K562 (cell line): ENCODE data around the gene SPRR2E. TPM values are rescaled to one million over a fixed set of nuclear protein-coding genes. Genes with fewer than 3 reads are reported as not detected.

Experiments used
- ARNT ChIP-seq, 2 experiments: fragments of 450-650 bp; IDR thresholded peaks; 2 replicates each; pipeline ENCODE4 v1.6.1; 2016; ENCODE audit warnings: mild to moderate bottlenecking in 1 of 2
- BCOR ChIP-seq: fragments of 450-650 bp; IDR thresholded peaks from 2 replicates; pipeline ENCODE4 v1.6.1; 2016
- ETS2 ChIP-seq: IDR thresholded peaks from 2 replicates; pipeline ENCODE4 v1.6.1; 2016; ENCODE audit warnings: borderline replicate concordance, missing genetic modification characterization, mild to moderate bottlenecking, moderate library complexity, missing compliant biosample characterization; ENCODE audit not compliant: poor library complexity, severe bottlenecking
- KDM4B ChIP-seq, 2 experiments: fragments of 450-650 bp in 1 of 2; sonication (generic) in 1 of 2; IDR thresholded peaks; 2 replicates each; pipeline ENCODE4 v1.6.1; 2016 to 2017; ENCODE audit warnings: borderline replicate concordance in 2 of 2, antibody characterized with exemption in 1 of 2, low read depth in 1 of 2, mild to moderate bottlenecking in 1 of 2
- PHF21A ChIP-seq: fragments of 450-650 bp; IDR thresholded peaks from 2 replicates; pipeline ENCODE4 v1.6.1; 2017; ENCODE audit warnings: low read depth, borderline replicate concordance
- RCOR1 ChIP-seq, 2 experiments: IDR thresholded peaks; 2 replicates each; pipeline ENCODE4 v1.6.1; 2012; ENCODE audit warnings: low read depth in 2 of 2, low read length in 2 of 2, borderline replicate concordance in 1 of 2, improper control_type of control experiment in 1 of 2
- SIN3B ChIP-seq: fragments of 450-650 bp; IDR thresholded peaks from 2 replicates; pipeline ENCODE4 v1.6.1; 2017; ENCODE audit warnings: low read depth, mild to moderate bottlenecking, moderate library complexity
- SMAD4 ChIP-seq: fragments of 250-450 bp; sonication (Bioruptor Pico); conservative IDR thresholded peaks from 2 replicates; pipeline ENCODE4 v1.8.0; 2021; ENCODE audit warnings: inconsistent platforms, mild to moderate bottlenecking, moderate library complexity
- SNIP1 ChIP-seq: fragments of 450-650 bp; IDR thresholded peaks from 2 replicates; pipeline ENCODE4 v1.7.1; 2017; ENCODE audit warnings: low read depth, mild to moderate bottlenecking
- TAF9B ChIP-seq: fragments of 450-650 bp; IDR thresholded peaks from 2 replicates; pipeline ENCODE4 v1.6.1; 2018; ENCODE audit warnings: mild to moderate bottlenecking; ENCODE audit not compliant: partially characterized antibody
- TAL1 ChIP-seq: fragments of 450-650 bp; IDR thresholded peaks from 2 replicates; pipeline ENCODE4 v1.6.1; 2016; ENCODE audit warnings: mild to moderate bottlenecking
- TCF7L2 ChIP-seq: fragments of 150-350 bp; IDR thresholded peaks from 2 replicates; pipeline ENCODE4 v1.6.1; 2016; ENCODE audit warnings: low read depth, mild to moderate bottlenecking, low read length, moderate library complexity
- polyA plus RNA-seq, 8 experiments: library from polyadenylated mRNA; depleted of rRNA in 4 of 8; stranded (reverse) in 5 of 8; unstranded in 3 of 8; fragments of >200 nt; fragmentation: Nextera tagmentation in 2 of 8; fragmentation: Illumina TruSeq in 1 of 8; extraction: Ambion mirVana in 2 of 8; extraction: Trizol in 1 of 8; gene quantifications; 2 replicates each; pipeline versions ENCODE4 v1.2.1 to v1.2.3, GENCODE V29; 2011 to 2014; ENCODE audit warnings: inconsistent platforms in 1 of 8, missing spikeins in 1 of 8
- total RNA-seq, 7 experiments: library from RNA; depleted of rRNA in 6 of 7; stranded (reverse); fragments of >200 nt in 6 of 7; fragmentation: Illumina TruSeq in 2 of 7; extraction: Trizol in 2 of 7; gene quantifications; 2 replicates each; pipeline versions ENCODE4 v1.2.1 to v1.2.3, GENCODE V29; 2011 to 2021; ENCODE audit warnings: low replicate concordance in 1 of 7
- TF ChIP-seq, protein P1 (sequence below): sonication (generic); formaldehyde crosslinking; IDR thresholded peaks from 2 replicates; pipeline ENCODE4 v1.8.1; 2022; ENCODE audit warnings: missing genetic modification reagents
- TF ChIP-seq, protein P2 (sequence below): IDR thresholded peaks from 2 replicates; pipeline ENCODE4 v1.6.1; 2014; ENCODE audit warnings: antibody characterized with exemption
- TF ChIP-seq, protein P3 (sequence below): sonication (generic); formaldehyde crosslinking; IDR thresholded peaks from 2 replicates; pipeline ENCODE4 v1.8.0; 2022; ENCODE audit warnings: missing genetic modification reagents, mild to moderate bottlenecking, borderline replicate concordance
- TF ChIP-seq, protein P4 (sequence below): fragments of 250-450 bp; sonication (Bioruptor Pico); IDR thresholded peaks from 2 replicates; pipeline ENCODE4 v1.5.0; 2020; ENCODE audit warnings: mild to moderate bottlenecking, borderline replicate concordance

Gene SPRR2E
- total and polyA plus RNA-seq, 9 of the 15 experiments (the other 6 are each of a cell fraction or from before 2014, with no cell fraction given) = not detected

DNA sequence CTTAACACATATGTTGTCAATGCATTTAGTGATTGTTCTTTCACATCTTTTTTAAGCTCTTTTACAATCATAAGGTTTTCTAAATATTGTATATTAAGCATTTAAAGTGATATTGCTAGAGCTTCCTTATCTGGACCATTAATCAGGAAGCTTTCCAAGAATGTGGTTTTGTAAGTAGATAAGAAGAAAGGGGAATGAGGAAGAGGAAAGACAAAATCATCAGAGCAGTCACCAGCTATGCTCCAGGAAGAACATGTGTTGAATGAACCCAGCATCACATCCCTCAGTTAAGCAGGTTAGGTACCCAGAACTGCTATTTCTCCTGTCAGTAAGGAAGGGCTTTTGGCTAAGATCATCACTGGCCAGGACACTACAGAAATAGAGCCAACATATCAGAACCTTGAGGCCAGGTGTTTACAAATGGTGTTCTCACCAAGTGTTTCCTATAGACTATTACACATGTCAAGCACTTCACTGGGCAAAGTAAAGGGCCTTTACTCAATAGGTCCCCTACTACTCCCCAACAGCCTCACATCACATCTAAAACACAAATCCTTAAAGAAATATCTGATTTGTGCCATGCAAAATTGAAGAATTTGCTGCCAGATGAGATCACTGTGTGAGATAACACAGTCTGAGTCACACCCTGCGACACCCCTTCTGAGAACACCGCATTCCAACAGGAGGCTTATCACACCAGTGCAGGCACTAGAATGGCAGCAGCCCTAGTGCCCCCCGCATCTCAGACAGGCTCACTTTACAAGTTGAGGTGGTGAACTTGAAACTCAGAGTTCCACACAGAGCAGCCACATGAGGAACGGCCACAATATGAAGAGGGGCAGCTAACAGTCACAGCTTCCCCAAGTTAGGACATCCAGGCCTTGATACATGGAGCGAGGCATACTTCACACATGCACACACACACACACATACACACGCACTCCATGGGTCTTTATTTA, 35.2 kb downstream of the SPRR2E start (continued):
- TF ChIP-seq BCOR = peak; percentile 43; the same call in 1 of the 2 replicates
- TF ChIP-seq, protein P1, sequence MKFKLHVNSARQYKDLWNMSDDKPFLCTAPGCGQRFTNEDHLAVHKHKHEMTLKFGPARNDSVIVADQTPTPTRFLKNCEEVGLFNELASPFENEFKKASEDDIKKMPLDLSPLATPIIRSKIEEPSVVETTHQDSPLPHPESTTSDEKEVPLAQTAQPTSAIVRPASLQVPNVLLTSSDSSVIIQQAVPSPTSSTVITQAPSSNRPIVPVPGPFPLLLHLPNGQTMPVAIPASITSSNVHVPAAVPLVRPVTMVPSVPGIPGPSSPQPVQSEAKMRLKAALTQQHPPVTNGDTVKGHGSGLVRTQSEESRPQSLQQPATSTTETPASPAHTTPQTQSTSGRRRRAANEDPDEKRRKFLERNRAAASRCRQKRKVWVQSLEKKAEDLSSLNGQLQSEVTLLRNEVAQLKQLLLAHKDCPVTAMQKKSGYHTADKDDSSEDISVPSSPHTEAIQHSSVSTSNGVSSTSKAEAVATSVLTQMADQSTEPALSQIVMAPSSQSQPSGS (CRISPR knock-in tag) = no peak
- no peak for TF ChIP-seq TCF7L2
- no peak for TF ChIP-seq ETS2 (tag)
- TF ChIP-seq, protein P2, sequence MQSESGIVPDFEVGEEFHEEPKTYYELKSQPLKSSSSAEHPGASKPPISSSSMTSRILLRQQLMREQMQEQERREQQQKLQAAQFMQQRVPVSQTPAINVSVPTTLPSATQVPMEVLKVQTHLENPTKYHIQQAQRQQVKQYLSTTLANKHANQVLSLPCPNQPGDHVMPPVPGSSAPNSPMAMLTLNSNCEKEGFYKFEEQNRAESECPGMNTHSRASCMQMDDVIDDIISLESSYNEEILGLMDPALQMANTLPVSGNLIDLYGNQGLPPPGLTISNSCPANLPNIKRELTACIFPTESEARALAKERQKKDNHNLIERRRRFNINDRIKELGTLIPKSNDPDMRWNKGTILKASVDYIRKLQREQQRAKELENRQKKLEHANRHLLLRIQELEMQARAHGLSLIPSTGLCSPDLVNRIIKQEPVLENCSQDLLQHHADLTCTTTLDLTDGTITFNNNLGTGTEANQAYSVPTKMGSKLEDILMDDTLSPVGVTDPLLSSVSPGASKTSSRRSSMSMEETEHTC = 0 out of 2 replicates have a peak, but pooled peaks have one; percentile 37
- TF ChIP-seq, protein P3, sequence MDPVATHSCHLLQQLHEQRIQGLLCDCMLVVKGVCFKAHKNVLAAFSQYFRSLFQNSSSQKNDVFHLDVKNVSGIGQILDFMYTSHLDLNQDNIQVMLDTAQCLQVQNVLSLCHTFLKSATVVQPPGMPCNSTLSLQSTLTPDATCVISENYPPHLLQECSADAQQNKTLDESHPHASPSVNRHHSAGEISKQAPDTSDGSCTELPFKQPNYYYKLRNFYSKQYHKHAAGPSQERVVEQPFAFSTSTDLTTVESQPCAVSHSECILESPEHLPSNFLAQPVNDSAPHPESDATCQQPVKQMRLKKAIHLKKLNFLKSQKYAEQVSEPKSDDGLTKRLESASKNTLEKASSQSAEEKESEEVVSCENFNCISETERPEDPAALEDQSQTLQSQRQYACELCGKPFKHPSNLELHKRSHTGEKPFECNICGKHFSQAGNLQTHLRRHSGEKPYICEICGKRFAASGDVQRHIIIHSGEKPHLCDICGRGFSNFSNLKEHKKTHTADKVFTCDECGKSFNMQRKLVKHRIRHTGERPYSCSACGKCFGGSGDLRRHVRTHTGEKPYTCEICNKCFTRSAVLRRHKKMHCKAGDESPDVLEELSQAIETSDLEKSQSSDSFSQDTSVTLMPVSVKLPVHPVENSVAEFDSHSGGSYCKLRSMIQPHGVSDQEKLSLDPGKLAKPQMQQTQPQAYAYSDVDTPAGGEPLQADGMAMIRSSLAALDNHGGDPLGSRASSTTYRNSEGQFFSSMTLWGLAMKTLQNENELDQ (CRISPR knock-in tag) = no peak
- no peak for TF ChIP-seq PHF21A
- TF ChIP-seq TAL1 = peak; percentile 92
- peak in 1 of 2 experiments; percentile 34; a peak in 1 of 4 replicates for TF ChIP-seq ARNT (IDR thresholded peaks at IDR 0.05)
- TF ChIP-seq RCOR1 (IDR thresholded peaks at IDR 0.05; ENCODE audit: borderline replicate concordance in 1 of 2, low read depth in 2 of 2, low read length in 2 of 2) = peak in 1 of 2 experiments; percentile 88; a peak in 3 of 4 replicates
- peak; percentile 74 for TF ChIP-seq SMAD4 (CRISPR knock-in tag)
- TF ChIP-seq TAF9B = no peak
- TF ChIP-seq, protein P4, sequence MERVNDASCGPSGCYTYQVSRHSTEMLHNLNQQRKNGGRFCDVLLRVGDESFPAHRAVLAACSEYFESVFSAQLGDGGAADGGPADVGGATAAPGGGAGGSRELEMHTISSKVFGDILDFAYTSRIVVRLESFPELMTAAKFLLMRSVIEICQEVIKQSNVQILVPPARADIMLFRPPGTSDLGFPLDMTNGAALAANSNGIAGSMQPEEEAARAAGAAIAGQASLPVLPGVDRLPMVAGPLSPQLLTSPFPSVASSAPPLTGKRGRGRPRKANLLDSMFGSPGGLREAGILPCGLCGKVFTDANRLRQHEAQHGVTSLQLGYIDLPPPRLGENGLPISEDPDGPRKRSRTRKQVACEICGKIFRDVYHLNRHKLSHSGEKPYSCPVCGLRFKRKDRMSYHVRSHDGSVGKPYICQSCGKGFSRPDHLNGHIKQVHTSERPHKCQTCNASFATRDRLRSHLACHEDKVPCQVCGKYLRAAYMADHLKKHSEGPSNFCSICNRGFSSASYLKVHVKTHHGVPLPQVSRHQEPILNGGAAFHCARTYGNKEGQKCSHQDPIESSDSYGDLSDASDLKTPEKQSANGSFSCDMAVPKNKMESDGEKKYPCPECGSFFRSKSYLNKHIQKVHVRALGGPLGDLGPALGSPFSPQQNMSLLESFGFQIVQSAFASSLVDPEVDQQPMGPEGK = no peak
- no peak for TF ChIP-seq SNIP1
- TF ChIP-seq SIN3B = no peak
- TF ChIP-seq KDM4B (IDR thresholded peaks at IDR 0.05; ENCODE audit: borderline replicate concordance in 2 of 2, low read depth in 1 of 2) = no peak
